Measurements from ENCODE around the gene CUEDC1.

DNA sequence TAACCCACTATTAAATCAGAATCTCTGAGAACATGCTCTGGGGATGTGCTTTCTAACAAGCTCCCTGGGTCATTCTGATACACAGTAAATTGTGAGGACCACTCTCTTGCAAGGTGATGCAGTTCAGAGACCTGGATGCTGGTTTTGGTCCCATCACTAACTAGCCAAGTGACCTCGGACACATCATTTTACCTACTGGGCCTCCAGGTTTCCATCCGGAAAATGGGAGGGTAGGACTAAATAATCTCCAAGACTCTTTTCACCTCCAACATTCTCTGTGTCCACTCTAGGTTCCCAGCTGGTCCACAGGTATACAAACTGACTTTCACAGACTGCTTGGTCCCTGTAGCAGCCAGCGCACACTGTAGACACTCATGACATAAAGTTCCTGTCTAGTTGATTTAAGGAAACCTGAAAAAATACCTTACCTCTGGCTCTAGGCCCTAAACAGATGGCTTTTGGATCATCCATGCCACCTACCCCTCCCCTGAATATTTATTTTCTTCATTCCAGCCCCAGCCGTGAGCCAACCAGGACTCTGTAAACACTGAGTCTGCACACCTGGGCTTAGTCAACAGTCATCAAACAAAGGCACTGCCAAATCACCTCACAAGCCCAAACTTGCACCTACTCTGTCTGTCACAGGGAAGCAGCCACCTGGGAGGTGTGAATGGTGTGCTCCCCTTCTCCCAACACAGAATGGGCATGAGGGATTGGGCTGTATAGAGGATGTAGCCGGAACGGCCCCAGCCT lies 54.0 kb downstream of the CUEDC1 start:
- TF ChIP-seq POLR2A (IDR thresholded peaks at IDR 0.05): no peak
- TF ChIP-seq, protein P1, sequence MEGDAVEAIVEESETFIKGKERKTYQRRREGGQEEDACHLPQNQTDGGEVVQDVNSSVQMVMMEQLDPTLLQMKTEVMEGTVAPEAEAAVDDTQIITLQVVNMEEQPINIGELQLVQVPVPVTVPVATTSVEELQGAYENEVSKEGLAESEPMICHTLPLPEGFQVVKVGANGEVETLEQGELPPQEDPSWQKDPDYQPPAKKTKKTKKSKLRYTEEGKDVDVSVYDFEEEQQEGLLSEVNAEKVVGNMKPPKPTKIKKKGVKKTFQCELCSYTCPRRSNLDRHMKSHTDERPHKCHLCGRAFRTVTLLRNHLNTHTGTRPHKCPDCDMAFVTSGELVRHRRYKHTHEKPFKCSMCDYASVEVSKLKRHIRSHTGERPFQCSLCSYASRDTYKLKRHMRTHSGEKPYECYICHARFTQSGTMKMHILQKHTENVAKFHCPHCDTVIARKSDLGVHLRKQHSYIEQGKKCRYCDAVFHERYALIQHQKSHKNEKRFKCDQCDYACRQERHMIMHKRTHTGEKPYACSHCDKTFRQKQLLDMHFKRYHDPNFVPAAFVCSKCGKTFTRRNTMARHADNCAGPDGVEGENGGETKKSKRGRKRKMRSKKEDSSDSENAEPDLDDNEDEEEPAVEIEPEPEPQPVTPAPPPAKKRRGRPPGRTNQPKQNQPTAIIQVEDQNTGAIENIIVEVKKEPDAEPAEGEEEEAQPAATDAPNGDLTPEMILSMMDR (IDR thresholded peaks at IDR 0.05): no peak

All from heart left ventricle (tissue), 13 donors.